Subcutaneous adipose tissue (tissue), 4 donors: ENCODE measurements around the gene TNNI3K. TPM values are rescaled to one million over a fixed set of nuclear protein-coding genes. Genes with fewer than 3 reads are reported as not detected.

Experiments
- CTCF ChIP-seq: fragments of 450-650 bp; IDR thresholded peaks from one replicate; pipeline ENCODE4 v1.5.1; 2016; ENCODE audit warnings: low read depth, mild to moderate bottlenecking, control low read depth, antibody characterized with exemption, moderate library complexity
- total RNA-seq, 4 donors: library from RNA; depleted of rRNA; stranded (reverse); fragments of >200 nt; gene quantifications; one replicate each; pipeline ENCODE4 v1.1.0, GENCODE V29; 2016

The TNNI3K gene
- total RNA-seq: 1 to 10 TPM in 2 of 4 donors, under 1 TPM in 1, not detected in 1; 0.98 to 7.0 (median 3.9) TPM

DNA sequence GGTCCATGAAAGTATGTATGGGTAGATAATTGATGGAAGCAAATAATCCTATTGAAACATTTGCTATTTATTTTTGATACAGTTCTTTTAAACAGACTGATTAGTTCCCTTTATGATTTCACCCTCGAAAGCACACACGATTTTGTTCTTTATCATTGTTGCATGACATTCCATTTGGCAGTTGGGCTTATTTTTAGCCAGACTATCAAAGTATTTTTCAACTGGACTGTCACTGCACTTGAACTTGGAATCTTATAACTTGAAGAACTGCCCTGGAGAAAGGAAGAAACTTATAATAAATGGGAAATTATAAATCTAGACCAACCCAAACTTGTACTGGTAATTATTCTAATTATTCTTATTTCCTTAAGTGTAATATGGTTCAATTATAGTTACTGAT, at the start of gene TNNI3K:
Gene TNNI3K (plus strand): TSS at position 235 of the 400 bp plus-strand sequence. CDS start 65 bp downstream, at position 300.
- no peak for TF ChIP-seq CTCF

- no peak for TF ChIP-seq CTCF
Observed at GRCh38 chr1:74193908-74194307, 41.3 kb upstream of the TNNI3K start.

DNA sequence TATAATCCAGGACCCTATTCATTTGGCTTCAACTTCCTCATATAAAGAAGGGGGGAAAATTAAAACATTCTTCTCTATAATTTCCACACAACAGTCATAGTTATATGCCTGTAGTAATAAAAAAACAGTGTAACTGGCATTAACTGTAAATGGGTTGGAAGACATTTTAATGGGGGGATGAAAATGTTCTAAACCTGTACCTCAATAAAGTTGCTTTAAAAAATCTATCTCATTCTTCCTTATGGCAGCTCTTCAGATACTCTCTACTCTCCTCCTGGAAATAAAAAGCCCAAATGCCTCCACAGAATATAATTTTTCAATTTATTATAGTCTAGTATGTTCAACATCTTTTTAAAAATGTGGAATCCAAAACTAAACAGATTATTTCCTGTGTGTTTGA, 39.8 kb upstream of the TNNI3K start:
- no peak for TF ChIP-seq CTCF

GRCh38 chr1:74197255-74197654, 37.9 kb upstream of the TNNI3K start:
- TF ChIP-seq CTCF: no peak

DNA sequence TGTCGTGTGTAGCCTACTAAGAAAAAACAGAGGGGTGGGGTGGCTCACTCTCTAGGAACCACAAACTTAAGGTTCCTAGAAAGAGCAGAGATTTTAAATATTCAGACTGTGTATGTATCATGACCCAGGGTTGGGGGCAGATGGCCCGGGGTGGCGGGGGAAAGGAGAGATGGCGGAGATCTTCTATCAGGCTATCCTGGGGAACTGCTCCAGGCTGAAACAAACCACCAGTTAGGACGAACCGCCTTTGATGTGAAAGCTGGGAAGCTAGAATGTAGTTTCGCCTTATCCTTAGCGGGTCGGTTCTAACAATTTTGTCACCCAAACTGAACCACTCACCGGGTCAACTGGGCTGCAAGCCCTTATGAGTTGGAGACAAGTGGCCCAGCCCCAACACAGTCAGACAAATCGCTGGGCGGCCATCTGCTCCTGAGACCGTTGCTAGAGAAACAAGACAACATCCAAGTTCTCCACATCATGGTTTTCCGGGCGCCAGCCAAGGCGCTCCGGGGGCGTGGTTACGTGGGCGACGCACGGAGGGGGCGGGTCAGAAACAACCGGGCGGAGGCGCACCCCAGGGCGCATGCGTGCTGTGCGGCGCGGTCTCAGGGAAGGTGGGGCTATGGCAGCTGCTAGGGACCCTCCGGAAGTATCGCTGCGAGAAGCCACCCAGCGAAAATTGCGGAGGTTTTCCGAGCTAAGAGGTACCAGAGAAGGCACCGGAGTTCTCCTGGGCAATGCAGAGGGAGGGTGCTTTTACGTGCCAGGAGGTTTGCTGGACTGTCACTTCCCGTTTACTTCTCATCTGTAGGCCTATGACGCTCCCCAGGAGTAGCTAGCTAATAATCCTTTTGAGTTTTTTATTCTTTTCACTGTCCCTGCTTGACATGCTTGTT, 37.3 kb upstream of the TNNI3K start, which contains the start of the genes FPGT and LRRIQ3:
Gene FPGT (plus strand): TSS at position 586 of the 896 bp plus-strand sequence. CDS start 37 bp downstream, at position 623.
Gene LRRIQ3 (minus strand): TSS at position 520 of the 896 bp plus-strand sequence. CDS start 14,492 bp downstream, outside the sequence.
- TF ChIP-seq CTCF: no peak

DNA sequence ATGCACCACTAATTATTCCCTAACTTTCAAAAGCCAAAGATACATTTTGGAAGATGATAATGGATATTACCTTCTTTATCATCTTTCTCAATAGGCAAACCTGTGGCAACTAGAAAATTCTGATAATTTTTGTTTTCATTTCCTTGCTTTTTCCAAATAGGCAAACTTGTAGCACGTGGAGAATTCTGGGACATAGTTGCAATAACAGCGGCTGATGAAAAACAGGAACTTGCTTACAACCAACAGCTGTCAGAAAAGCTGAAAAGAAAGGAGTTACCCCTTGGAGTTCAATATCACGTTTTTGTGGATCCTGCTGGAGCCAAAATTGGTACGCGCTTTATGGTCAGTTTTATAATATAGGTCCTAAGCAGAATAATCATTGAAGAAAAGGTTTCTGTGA, 35.7 kb upstream of the TNNI3K start:
- no peak for TF ChIP-seq CTCF

DNA sequence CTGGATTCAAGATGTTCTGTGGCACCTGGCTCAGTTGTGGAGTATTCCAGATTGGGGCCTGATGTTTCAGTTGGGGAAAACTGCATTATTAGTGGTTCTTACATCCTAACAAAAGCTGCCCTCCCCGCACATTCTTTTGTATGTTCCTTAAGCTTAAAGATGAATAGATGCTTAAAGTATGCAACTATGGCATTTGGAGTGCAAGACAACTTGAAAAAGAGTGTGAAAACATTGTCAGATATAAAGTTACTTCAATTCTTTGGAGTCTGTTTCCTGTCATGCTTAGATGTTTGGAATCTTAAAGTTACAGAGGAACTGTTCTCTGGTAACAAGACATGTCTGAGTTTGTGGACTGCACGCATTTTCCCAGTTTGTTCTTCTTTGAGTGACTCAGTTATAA, 29.9 kb upstream of the TNNI3K start:
- no peak for TF ChIP-seq CTCF
